Ovary (tissue), 3 donors: ENCODE results near the gene SAMD9.

ENCODE experiments used
- EP300 ChIP-seq: sonication (generic); formaldehyde crosslinking; IDR thresholded peaks from one replicate; pipeline ENCODE4 v1.6.1; 2017; ENCODE audit warnings: antibody characterized with exemption
- POLR2A ChIP-seq: fragments of 450-650 bp; IDR thresholded peaks from one replicate; pipeline ENCODE4 v1.6.1; 2017; ENCODE audit warnings: antibody characterized with exemption, mild to moderate bottlenecking, moderate library complexity
- TF ChIP-seq, protein P1 (sequence below), 3 donors: fragments of 450-650 bp in 2 of 3; fragments of 200-600 bp in 1 of 3; IDR thresholded peaks; one replicate each; pipeline versions ENCODE4 v1.5.1 to v1.8.0; 2016 to 2022; ENCODE audit warnings: antibody characterized with exemption in 3 of 3, mild to moderate bottlenecking in 1 of 3
- donor health status: DM: no; HTN: no; CAD: no.

GRCh38 chr7:93120592-93121549, 3.1 kb upstream of the SAMD9 start:
- TF ChIP-seq, protein P1, sequence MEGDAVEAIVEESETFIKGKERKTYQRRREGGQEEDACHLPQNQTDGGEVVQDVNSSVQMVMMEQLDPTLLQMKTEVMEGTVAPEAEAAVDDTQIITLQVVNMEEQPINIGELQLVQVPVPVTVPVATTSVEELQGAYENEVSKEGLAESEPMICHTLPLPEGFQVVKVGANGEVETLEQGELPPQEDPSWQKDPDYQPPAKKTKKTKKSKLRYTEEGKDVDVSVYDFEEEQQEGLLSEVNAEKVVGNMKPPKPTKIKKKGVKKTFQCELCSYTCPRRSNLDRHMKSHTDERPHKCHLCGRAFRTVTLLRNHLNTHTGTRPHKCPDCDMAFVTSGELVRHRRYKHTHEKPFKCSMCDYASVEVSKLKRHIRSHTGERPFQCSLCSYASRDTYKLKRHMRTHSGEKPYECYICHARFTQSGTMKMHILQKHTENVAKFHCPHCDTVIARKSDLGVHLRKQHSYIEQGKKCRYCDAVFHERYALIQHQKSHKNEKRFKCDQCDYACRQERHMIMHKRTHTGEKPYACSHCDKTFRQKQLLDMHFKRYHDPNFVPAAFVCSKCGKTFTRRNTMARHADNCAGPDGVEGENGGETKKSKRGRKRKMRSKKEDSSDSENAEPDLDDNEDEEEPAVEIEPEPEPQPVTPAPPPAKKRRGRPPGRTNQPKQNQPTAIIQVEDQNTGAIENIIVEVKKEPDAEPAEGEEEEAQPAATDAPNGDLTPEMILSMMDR (IDR thresholded peaks at IDR 0.05) = no peak
- no peak for TF ChIP-seq POLR2A
- TF ChIP-seq EP300 = no peak
